ENCODE data around the gene PSIP1. TPM values are rescaled to one million over a fixed set of nuclear protein-coding genes. Genes with fewer than 3 reads are reported as not detected.
"Not testable (repeated sequence)": the region's sequence is repeated elsewhere in the genome, so short reads cannot be mapped to it uniquely, and the experiment has no call there.

PSIP1 gene
- 113 TPM for total RNA-seq

GRCh38 chr9:15510789-15511575, at the start of gene PSIP1:
Gene PSIP1, minus strand, starts transcription at chr9:15510970. Its CDS starts 782 bp downstream, at chr9:15510188.
- no peaks in the 10 kb centered on the region for H3K9me3 ChIP-seq (ENCODE audit: low read depth, low read length)
- peak within 1 kb of the TSS; percentile 83 for H3K4me3 ChIP-seq (ENCODE audit: low read length)
- peaks cover 19% of the 10 kb centered on the region for H3K4me1 ChIP-seq (ENCODE audit: insufficient read depth, low read length)
- H3K27me3 ChIP-seq (ENCODE audit: insufficient read depth, low read length) = no peaks in the 10 kb centered on the region

GRCh38 chr9:15553528-15553898, 42.7 kb upstream of the PSIP1 start:
- no peaks in the 10 kb centered on the region for H3K9me3 ChIP-seq (ENCODE audit: low read depth, low read length)
- peaks cover 18% of the 10 kb centered on the region for H3K4me1 ChIP-seq (ENCODE audit: insufficient read depth, low read length)
- no peaks in the 10 kb centered on the region for H3K27me3 ChIP-seq (ENCODE audit: insufficient read depth, low read length)
- H3K4me3 ChIP-seq (ENCODE audit: low read length) = peak overlapping the region; percentile 77

- Histone ChIP-seq H3K27me3 (ENCODE audit: insufficient read depth, low read length) (no peaks in the 10 kb centered on the region), H3K4me1 (ENCODE audit: insufficient read depth, low read length) (peaks cover 18% of the 10 kb centered on the region), H3K9me3 (ENCODE audit: low read depth, low read length) (no peaks in the 10 kb centered on the region), H3K4me3 (ENCODE audit: low read length) (peak within 1 kb of the TSS; percentile 77)
These were observed 42.1 kb upstream of the PSIP1 start, which contains the start of gene CCDC171 for GRCh38 chr9:15552636-15553527. Gene CCDC171, plus strand, starts transcription at chr9:15553043. Its CDS starts 11,046 bp downstream, at chr9:15564089.

GRCh38 chr9:15549611-15550010, 38.8 kb upstream of the PSIP1 start:
- peaks cover 18% of the 10 kb centered on the region for H3K4me1 ChIP-seq (ENCODE audit: insufficient read depth, low read length)
- no peaks in the 10 kb centered on the region for H3K9me3 ChIP-seq (ENCODE audit: low read depth, low read length)
- no peaks in the 10 kb centered on the region for H3K27me3 ChIP-seq (ENCODE audit: insufficient read depth, low read length)
- no peak overlapping the region for H3K4me3 ChIP-seq (ENCODE audit: low read length)

- Histone ChIP-seq H3K4me3 (ENCODE audit: low read length) (no peak overlapping the region), H3K27me3 (ENCODE audit: insufficient read depth, low read length) (no peaks in the 10 kb centered on the region), H3K4me1 (ENCODE audit: insufficient read depth, low read length) (peaks cover 8% of the 10 kb centered on the region), H3K9me3 (ENCODE audit: low read depth, low read length) (no peaks in the 10 kb centered on the region)
These were observed 32.5 kb upstream of the PSIP1 start for GRCh38 chr9:15543047-15543813.

- H3K4me1 ChIP-seq (ENCODE audit: insufficient read depth, low read length) = peaks cover 8% of the 10 kb centered on the region
- no peaks in the 10 kb centered on the region for H3K9me3 ChIP-seq (ENCODE audit: low read depth, low read length)
- H3K4me3 ChIP-seq (ENCODE audit: low read length) = no peak overlapping the region
- no peaks in the 10 kb centered on the region for H3K27me3 ChIP-seq (ENCODE audit: insufficient read depth, low read length)
These were observed 31.9 kb upstream of the PSIP1 start for GRCh38 chr9:15542624-15543023.

- no peak overlapping the region for H3K4me3 ChIP-seq (ENCODE audit: low read length)
- no peaks in the 10 kb centered on the region for H3K9me3 ChIP-seq (ENCODE audit: low read depth, low read length)
- peaks cover 8% of the 10 kb centered on the region for H3K4me1 ChIP-seq (ENCODE audit: insufficient read depth, low read length)
- H3K27me3 ChIP-seq (ENCODE audit: insufficient read depth, low read length) = no peaks in the 10 kb centered on the region
These were observed 31.1 kb upstream of the PSIP1 start for GRCh38 chr9:15541872-15542271.

- H3K4me1 ChIP-seq (ENCODE audit: insufficient read depth, low read length) = no peaks in the 10 kb centered on the region
- no peaks in the 10 kb centered on the region for H3K9me3 ChIP-seq (ENCODE audit: low read depth, low read length)
- no peak overlapping the region for H3K4me3 ChIP-seq (ENCODE audit: low read length)
- no peaks in the 10 kb centered on the region for H3K27me3 ChIP-seq (ENCODE audit: insufficient read depth, low read length)
These were observed 20.6 kb upstream of the PSIP1 start for GRCh38 chr9:15531380-15531779.

GRCh38 chr9:15529566-15530324, 19.0 kb upstream of the PSIP1 start:
- H3K4me3 ChIP-seq (ENCODE audit: low read length) = no peak overlapping the region

GRCh38 chr9:15527035-15527434, 16.3 kb upstream of the PSIP1 start:
- not testable (repeated sequence) for H3K27me3 ChIP-seq (ENCODE audit: insufficient read depth, low read length); H3K4me3 ChIP-seq (ENCODE audit: low read length); H3K9me3 ChIP-seq (ENCODE audit: low read depth, low read length); H3K4me1 ChIP-seq (ENCODE audit: insufficient read depth, low read length)

More at GRCh38 chr9:15529566-15530324, 19.0 kb upstream of the PSIP1 start:
- H3K4me1 ChIP-seq (ENCODE audit: insufficient read depth, low read length) = no peaks in the 10 kb centered on the region
- no peaks in the 10 kb centered on the region for H3K9me3 ChIP-seq (ENCODE audit: low read depth, low read length)
- no peaks in the 10 kb centered on the region for H3K27me3 ChIP-seq (ENCODE audit: insufficient read depth, low read length)

- no peaks in the 10 kb centered on the region for H3K9me3 ChIP-seq (ENCODE audit: low read depth, low read length)
- no peaks in the 10 kb centered on the region for H3K27me3 ChIP-seq (ENCODE audit: insufficient read depth, low read length)
- H3K4me1 ChIP-seq (ENCODE audit: insufficient read depth, low read length) = no peaks in the 10 kb centered on the region
- H3K4me3 ChIP-seq (ENCODE audit: low read length) = no peak overlapping the region
These were observed 15.2 kb upstream of the PSIP1 start for GRCh38 chr9:15525958-15526357.

GRCh38 chr9:15524845-15525455, 14.2 kb upstream of the PSIP1 start:
- Histone ChIP-seq H3K27me3 (ENCODE audit: insufficient read depth, low read length) (no peaks in the 10 kb centered on the region), H3K4me1 (ENCODE audit: insufficient read depth, low read length) (no peaks in the 10 kb centered on the region), H3K9me3 (ENCODE audit: low read depth, low read length) (no peaks in the 10 kb centered on the region), H3K4me3 (ENCODE audit: low read length) (no peak overlapping the region)

GRCh38 chr9:15522130-15522755, 11.5 kb upstream of the PSIP1 start:
- H3K9me3 ChIP-seq (ENCODE audit: low read depth, low read length) = no peaks in the 10 kb centered on the region
- no peaks in the 10 kb centered on the region for H3K4me1 ChIP-seq (ENCODE audit: insufficient read depth, low read length)
- no peak overlapping the region for H3K4me3 ChIP-seq (ENCODE audit: low read length)
- H3K27me3 ChIP-seq (ENCODE audit: insufficient read depth, low read length) = no peaks in the 10 kb centered on the region

Measured in mononuclear cell (primary cell).